Panc1 (cell line): Measurements from ENCODE around the gene PPP6R2.

Experiments
- POLR2AphosphoS5 ChIP-seq: IDR thresholded peaks from 2 replicates; pipeline ENCODE4 v1.6.1; 2012; ENCODE audit warnings: mild to moderate bottlenecking, low read depth, low read length, moderate library complexity
- SIN3A ChIP-seq: IDR thresholded peaks from 2 replicates; pipeline ENCODE4 v1.6.1; 2012; ENCODE audit warnings: low read depth, mild to moderate bottlenecking, low read length, moderate library complexity, borderline replicate concordance; ENCODE audit not compliant: insufficient read depth
- TF ChIP-seq, protein P1 (sequence below): fragments of 450-650 bp; IDR thresholded peaks from 2 replicates; pipeline ENCODE4 v1.5.1; 2017; ENCODE audit warnings: mild to moderate bottlenecking

GRCh38 chr22:50314081-50314454, 29.1 kb upstream of the PPP6R2 start:
- TF ChIP-seq SIN3A (no peak), POLR2AphosphoS5 (no peak)
- TF ChIP-seq, protein P1, sequence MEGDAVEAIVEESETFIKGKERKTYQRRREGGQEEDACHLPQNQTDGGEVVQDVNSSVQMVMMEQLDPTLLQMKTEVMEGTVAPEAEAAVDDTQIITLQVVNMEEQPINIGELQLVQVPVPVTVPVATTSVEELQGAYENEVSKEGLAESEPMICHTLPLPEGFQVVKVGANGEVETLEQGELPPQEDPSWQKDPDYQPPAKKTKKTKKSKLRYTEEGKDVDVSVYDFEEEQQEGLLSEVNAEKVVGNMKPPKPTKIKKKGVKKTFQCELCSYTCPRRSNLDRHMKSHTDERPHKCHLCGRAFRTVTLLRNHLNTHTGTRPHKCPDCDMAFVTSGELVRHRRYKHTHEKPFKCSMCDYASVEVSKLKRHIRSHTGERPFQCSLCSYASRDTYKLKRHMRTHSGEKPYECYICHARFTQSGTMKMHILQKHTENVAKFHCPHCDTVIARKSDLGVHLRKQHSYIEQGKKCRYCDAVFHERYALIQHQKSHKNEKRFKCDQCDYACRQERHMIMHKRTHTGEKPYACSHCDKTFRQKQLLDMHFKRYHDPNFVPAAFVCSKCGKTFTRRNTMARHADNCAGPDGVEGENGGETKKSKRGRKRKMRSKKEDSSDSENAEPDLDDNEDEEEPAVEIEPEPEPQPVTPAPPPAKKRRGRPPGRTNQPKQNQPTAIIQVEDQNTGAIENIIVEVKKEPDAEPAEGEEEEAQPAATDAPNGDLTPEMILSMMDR, result no peak
